HepG2 (cell line): ENCODE results near the gene MAPK1. TPM values are rescaled to one million over a fixed set of nuclear protein-coding genes. Genes with fewer than 3 reads are reported as not detected.

Experiments used
- BORCS8-MEF2B ChIP-seq: sonication (generic); formaldehyde crosslinking; IDR thresholded peaks from 2 replicates; pipeline ENCODE4 v1.8.0; 2022; ENCODE audit warnings: mild to moderate bottlenecking, missing genetic modification reagents
- FOXP4 ChIP-seq: sonication (generic); formaldehyde crosslinking; IDR thresholded peaks from 2 replicates; pipeline ENCODE4 v1.4.0; 2020; ENCODE audit warnings: missing genetic modification reagents
- FUBP1 ChIP-seq: sonication (generic); formaldehyde crosslinking; IDR thresholded peaks from 2 replicates; pipeline ENCODE4 v1.5.1; 2020; ENCODE audit warnings: missing genetic modification reagents, mild to moderate bottlenecking, borderline replicate concordance
- KLF11 ChIP-seq: IDR thresholded peaks from 2 replicates; pipeline ENCODE4 v1.6.1; 2016; ENCODE audit warnings: missing compliant biosample characterization
- KMT2B ChIP-seq: IDR thresholded peaks from 2 replicates; pipeline ENCODE4 v1.6.1; 2016; ENCODE audit warnings: missing genetic modification reagents, missing compliant biosample characterization
- NFAT5 ChIP-seq: sonication (generic); formaldehyde crosslinking; IDR thresholded peaks from 2 replicates; pipeline ENCODE4 v1.4.0; 2020; ENCODE audit warnings: missing genetic modification reagents
- SAP130 ChIP-seq: IDR thresholded peaks from 2 replicates; pipeline ENCODE4 v1.6.1; 2016; ENCODE audit warnings: low read depth
- SCMH1 ChIP-seq: sonication (generic); formaldehyde crosslinking; IDR thresholded peaks from 2 replicates; pipeline ENCODE4 v1.9.0; 2021; ENCODE audit warnings: missing genetic modification reagents, mild to moderate bottlenecking, borderline replicate concordance
- SKIL ChIP-seq: sonication (generic); formaldehyde crosslinking; IDR thresholded peaks from 2 replicates; pipeline ENCODE4 v1.8.0; 2022; ENCODE audit warnings: missing genetic modification reagents, mild to moderate bottlenecking, moderate library complexity, borderline replicate concordance
- SMC3 ChIP-seq: IDR thresholded peaks from 2 replicates; pipeline ENCODE4 v1.6.1; 2011; ENCODE audit warnings: low read length, improper control_type of control experiment
- SOX6 ChIP-seq, 2 experiments: fragments of 450-650 bp in 1 of 2; sonication (generic) in 1 of 2; formaldehyde crosslinking in 1 of 2; IDR thresholded peaks; 2 replicates each; pipeline versions ENCODE4 v1.4.0 to v1.6.1; 2017 to 2020; ENCODE audit warnings: antibody characterized with exemption in 1 of 2, mild to moderate bottlenecking in 1 of 2, missing genetic modification reagents in 1 of 2
- THAP8 ChIP-seq: sonication (generic); formaldehyde crosslinking; IDR thresholded peaks from 2 replicates; pipeline ENCODE4 v1.5.1; 2020; ENCODE audit warnings: missing genetic modification reagents, mild to moderate bottlenecking, borderline replicate concordance
- XBP1 ChIP-seq: sonication (generic); formaldehyde crosslinking; IDR thresholded peaks from 2 replicates; pipeline ENCODE4 v1.5.0; 2020; ENCODE audit warnings: missing genetic modification reagents
- ZNF615 ChIP-seq: sonication (generic); formaldehyde crosslinking; IDR thresholded peaks from 2 replicates; pipeline ENCODE4 v1.5.0; 2020; ENCODE audit warnings: mild to moderate bottlenecking, missing genetic modification reagents, borderline replicate concordance
- ZNF761 ChIP-seq: sonication (generic); formaldehyde crosslinking; conservative IDR thresholded peaks from 2 replicates; pipeline ENCODE4 v1.4.0; 2020; ENCODE audit warnings: mild to moderate bottlenecking, missing genetic modification reagents
- ZNF775 ChIP-seq: sonication (generic); formaldehyde crosslinking; IDR thresholded peaks from 2 replicates; pipeline ENCODE4 v1.4.0; 2020; ENCODE audit warnings: missing genetic modification reagents, mild to moderate bottlenecking, moderate library complexity, borderline replicate concordance
- polyA plus RNA-seq, 8 experiments: library from polyadenylated mRNA; depleted of rRNA in 3 of 8; stranded (reverse) in 7 of 8; unstranded in 1 of 8; fragments of >200 nt; fragmentation: Illumina TruSeq in 4 of 8; extraction: Trizol in 4 of 8; gene quantifications; 2 replicates each; pipeline versions ENCODE4 v1.2.1 to v1.2.3, GENCODE V29; 2011 to 2016; ENCODE audit warnings: low read depth in 4 of 8, missing spikeins in 1 of 8, mixed read lengths in 1 of 8; ENCODE audit not compliant: insufficient read depth in 1 of 8
- total RNA-seq, 5 experiments: library from RNA; depleted of rRNA; stranded (reverse); fragments of >200 nt; fragmentation: Illumina TruSeq; extraction: Trizol; gene quantifications; 2 replicates each; pipeline ENCODE4 v1.2.3, GENCODE V29; 2016; ENCODE audit warnings: low read depth in 1 of 5

The MAPK1 gene
- total and polyA plus RNA-seq, 2 of the 13 experiments (the other 11 are each of a cell fraction or from before 2014, with no cell fraction given) = 107 to 114 TPM

GRCh38 chr22:21735200-21736083 lies 132.0 kb downstream of the MAPK1 start, which contains the start of gene YPEL1 (continued):
- TF ChIP-seq SKIL (CRISPR knock-in tag) (no peak), BORCS8-MEF2B (peak; percentile 64), ZNF775 (CRISPR knock-in tag) (no peak), XBP1 (CRISPR knock-in tag) (no peak), SAP130 (peak; percentile 41; the same call in 1 of the 2 replicates), ZNF761 (CRISPR knock-in tag) (peak; percentile 45; the same call in 1 of the 2 replicates), ZNF615 (CRISPR knock-in tag) (no peak), THAP8 (CRISPR knock-in tag) (no peak), KLF11 (CRISPR knock-in tag) (no peak), FUBP1 (CRISPR knock-in tag) (no peak), KMT2B (CRISPR knock-in tag) (no peak), SOX6 (IDR thresholded peaks at IDR 0.05) (no peak), SOX6 (CRISPR knock-in tag; IDR thresholded peaks at IDR 0.05) (no peak), NFAT5 (CRISPR knock-in tag) (0 out of 2 replicates have a peak, but pooled peaks have one; percentile 82), SCMH1 (no peak), SMC3 (no peak), FOXP4 (CRISPR knock-in tag) (no peak)
